Transverse colon (tissue), 4 donors: Measurements from ENCODE around the gene MGMT. TPM values are rescaled to one million over a fixed set of nuclear protein-coding genes. Genes with fewer than 3 reads are reported as not detected.
A peak's percentile ranks its signal among the peaks of the same experiment; 100 is the strongest.

Source experiments
- DNase-seq: peaks from one replicate; pipeline ENCODE4 v3.0.0-alpha.2; 2019
- H3K27ac ChIP-seq, 4 donors: fragments of 200-600 bp; sonication (generic); 2 replicates each; pipeline ENCODE4 v1.5.1; 2016 to 2018; ENCODE audit warnings: inconsistent platforms in 4 of 4
- H3K27me3 ChIP-seq: fragments of 200-600 bp; sonication (generic); 2 replicates; pipeline ENCODE4 v1.5.1; 2017; ENCODE audit warnings: inconsistent platforms
- H3K36me3 ChIP-seq, 4 donors: fragments of 200-600 bp; sonication (generic); 2 replicates each; pipeline ENCODE4 v1.5.1; 2017 to 2019; ENCODE audit warnings: inconsistent platforms in 4 of 4
- H3K4me1 ChIP-seq, 4 donors: fragments of 200-600 bp; sonication (generic); 2 replicates each; pipeline ENCODE4 v1.5.1; 2017 to 2020; ENCODE audit warnings: inconsistent platforms in 4 of 4
- H3K4me3 ChIP-seq, 4 donors: fragments of 200-600 bp; sonication (generic); 1 replicate in 1 of 4; 2 replicates in 3 of 4; pipeline versions ENCODE4 v1.5.1 to v1.6.1; 2017 to 2019; ENCODE audit warnings: inconsistent platforms in 4 of 4
- H3K9me3 ChIP-seq, 2 donors: fragments of 200-600 bp; sonication (generic); 2 replicates each; pipeline ENCODE4 v1.5.1; 2017 to 2019; ENCODE audit warnings: inconsistent platforms in 2 of 2
- EP300 ChIP-seq: sonication (generic); formaldehyde crosslinking; IDR thresholded peaks from one replicate; pipeline ENCODE4 v1.6.1; 2017; ENCODE audit warnings: antibody characterized with exemption, low read depth
- POLR2A ChIP-seq: fragments of 450-650 bp; IDR thresholded peaks from one replicate; pipeline ENCODE4 v1.6.1; 2016; ENCODE audit warnings: antibody characterized with exemption, mild to moderate bottlenecking, moderate library complexity
- POLR2AphosphoS5 ChIP-seq, 3 donors: sonication (generic); formaldehyde crosslinking; IDR thresholded peaks; one replicate each; pipeline ENCODE4 v1.6.1; 2016; ENCODE audit warnings: antibody characterized with exemption in 3 of 3
- WGBS, 2 donors: methylation state at CpG; one replicate each; pipeline ENCODE4 v1.1.5; 2018; ENCODE audit warnings: low coverage in 1 of 2; 5-methylcytosine and 5-hydroxymethylcytosine counted together
- in situ Hi-C, 4 donors: fragments of 200-750 bp; cut with MboI; loops; one replicate each; pipeline versions ENCODE4 v1.15.0 to v1.15.1; 2017; ENCODE audit warnings: low sequenced_read_pairs in 3 of 4, low pct_ligation_motif_present in 1 of 4, low pct_unique_long_range_greater_than_20kb in 1 of 4
- intact Hi-C: fragments of 100-400 bp; cut with DNase I; formaldehyde crosslinking; loops from one replicate; pipeline ENCODE4 v1.15.1; 2023; ENCODE audit warnings: low total_unique reads
- total RNA-seq, 4 donors: library from RNA; depleted of rRNA; stranded (reverse); fragments of >200 nt; gene quantifications; one replicate each; pipeline ENCODE4 v1.1.0, GENCODE V29; 2016
- TF ChIP-seq, protein P1 (sequence below), 5 experiments: fragments of 200-600 bp in 3 of 5; fragments of 450-650 bp in 2 of 5; sonication (generic) in 3 of 5; IDR thresholded peaks; 1 replicate in 2 of 5; 2 replicates in 3 of 5; pipeline ENCODE4 v1.5.1; 2016 to 2017; ENCODE audit warnings: antibody characterized with exemption in 5 of 5, inconsistent platforms in 3 of 5, mild to moderate bottlenecking in 2 of 5, moderate library complexity in 1 of 5

MGMT gene
- total RNA-seq = 10 to 100 TPM in 2 of 4 donors, 1 to 10 TPM in 2; 6.6 to 28.9 (median 14.0) TPM

DNA sequence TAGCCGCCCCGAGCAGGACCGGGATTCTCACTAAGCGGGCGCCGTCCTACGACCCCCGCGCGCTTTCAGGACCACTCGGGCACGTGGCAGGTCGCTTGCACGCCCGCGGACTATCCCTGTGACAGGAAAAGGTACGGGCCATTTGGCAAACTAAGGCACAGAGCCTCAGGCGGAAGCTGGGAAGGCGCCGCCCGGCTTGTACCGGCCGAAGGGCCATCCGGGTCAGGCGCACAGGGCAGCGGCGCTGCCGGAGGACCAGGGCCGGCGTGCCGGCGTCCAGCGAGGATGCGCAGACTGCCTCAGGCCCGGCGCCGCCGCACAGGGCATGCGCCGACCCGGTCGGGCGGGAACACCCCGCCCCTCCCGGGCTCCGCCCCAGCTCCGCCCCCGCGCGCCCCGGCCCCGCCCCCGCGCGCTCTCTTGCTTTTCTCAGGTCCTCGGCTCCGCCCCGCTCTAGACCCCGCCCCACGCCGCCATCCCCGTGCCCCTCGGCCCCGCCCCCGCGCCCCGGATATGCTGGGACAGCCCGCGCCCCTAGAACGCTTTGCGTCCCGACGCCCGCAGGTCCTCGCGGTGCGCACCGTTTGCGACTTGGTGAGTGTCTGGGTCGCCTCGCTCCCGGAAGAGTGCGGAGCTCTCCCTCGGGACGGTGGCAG lies at the start of gene MGMT:
MGMT (plus strand) TSS at position 539 of the 656 bp plus-strand sequence.
- Histone ChIP-seq H3K4me3 (peak within 1 kb of the TSS; percentile 65 to 88 (median 78)), H3K9me3 (no peaks in the 10 kb centered on the region), H3K27ac (peak within 1 kb of the TSS; percentile 80 to 87 (median 85)), H3K36me3 (no peaks in the 10 kb centered on the region), H3K27me3 (no peaks in the 10 kb centered on the region), H3K4me1 (peaks cover 5 to 15% (median 13%) of the 10 kb centered on the region in 4 donors)
- intact Hi-C loops (no loop called here), in situ Hi-C loops (no loop called here)
- peak; percentile 97 for DNase-seq
- 22% methylated on average over 34 of the region's 85 CpGs; no CpG with 5 or more reads in 1 of the 2 donors for WGBS, 2 donors
- TF ChIP-seq POLR2A (peak; percentile 59), EP300 (no peak), POLR2AphosphoS5 (IDR thresholded peaks at IDR 0.05) (peak; percentile 17 to 53 (median 49))

DNA sequence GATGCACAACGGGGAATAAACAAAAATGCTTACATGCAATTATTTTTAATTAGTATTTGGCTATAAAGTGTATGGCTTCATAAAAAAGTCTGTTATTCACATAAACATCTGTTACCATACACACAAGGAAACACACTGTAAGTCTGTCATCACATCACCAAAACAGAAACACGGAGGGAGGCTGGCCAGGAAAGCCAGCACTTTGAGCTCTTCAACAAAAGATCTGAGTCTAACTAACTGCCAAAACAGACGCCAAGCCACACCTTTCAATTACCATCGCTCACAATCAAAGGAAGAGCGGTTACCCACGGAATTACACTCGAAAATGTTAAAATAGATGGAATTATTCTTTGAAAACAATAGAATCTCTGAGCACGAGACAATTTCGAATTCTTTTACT lies 49.2 kb upstream of the MGMT start:
- DNase-seq = no peak
- Histone ChIP-seq H3K27me3 (no peaks in the 10 kb centered on the region), H3K4me1 (no peaks in the 10 kb centered on the region), H3K9me3 (no peaks in the 10 kb centered on the region), H3K36me3 (no peaks in the 10 kb centered on the region), H3K27ac (no peak overlapping the region), H3K4me3 (no peak overlapping the region)
- intact Hi-C loops (no loop called here), in situ Hi-C loops (no loop called here)
- TF ChIP-seq EP300 (no peak), POLR2AphosphoS5 (IDR thresholded peaks at IDR 0.05) (no peak), POLR2A (no peak)
- TF ChIP-seq, protein P1, sequence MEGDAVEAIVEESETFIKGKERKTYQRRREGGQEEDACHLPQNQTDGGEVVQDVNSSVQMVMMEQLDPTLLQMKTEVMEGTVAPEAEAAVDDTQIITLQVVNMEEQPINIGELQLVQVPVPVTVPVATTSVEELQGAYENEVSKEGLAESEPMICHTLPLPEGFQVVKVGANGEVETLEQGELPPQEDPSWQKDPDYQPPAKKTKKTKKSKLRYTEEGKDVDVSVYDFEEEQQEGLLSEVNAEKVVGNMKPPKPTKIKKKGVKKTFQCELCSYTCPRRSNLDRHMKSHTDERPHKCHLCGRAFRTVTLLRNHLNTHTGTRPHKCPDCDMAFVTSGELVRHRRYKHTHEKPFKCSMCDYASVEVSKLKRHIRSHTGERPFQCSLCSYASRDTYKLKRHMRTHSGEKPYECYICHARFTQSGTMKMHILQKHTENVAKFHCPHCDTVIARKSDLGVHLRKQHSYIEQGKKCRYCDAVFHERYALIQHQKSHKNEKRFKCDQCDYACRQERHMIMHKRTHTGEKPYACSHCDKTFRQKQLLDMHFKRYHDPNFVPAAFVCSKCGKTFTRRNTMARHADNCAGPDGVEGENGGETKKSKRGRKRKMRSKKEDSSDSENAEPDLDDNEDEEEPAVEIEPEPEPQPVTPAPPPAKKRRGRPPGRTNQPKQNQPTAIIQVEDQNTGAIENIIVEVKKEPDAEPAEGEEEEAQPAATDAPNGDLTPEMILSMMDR (IDR thresholded peaks at IDR 0.05) = no peak
- 58 to 59% methylated on average over 9 of the region's 9 CpGs for WGBS, 2 donors

DNA sequence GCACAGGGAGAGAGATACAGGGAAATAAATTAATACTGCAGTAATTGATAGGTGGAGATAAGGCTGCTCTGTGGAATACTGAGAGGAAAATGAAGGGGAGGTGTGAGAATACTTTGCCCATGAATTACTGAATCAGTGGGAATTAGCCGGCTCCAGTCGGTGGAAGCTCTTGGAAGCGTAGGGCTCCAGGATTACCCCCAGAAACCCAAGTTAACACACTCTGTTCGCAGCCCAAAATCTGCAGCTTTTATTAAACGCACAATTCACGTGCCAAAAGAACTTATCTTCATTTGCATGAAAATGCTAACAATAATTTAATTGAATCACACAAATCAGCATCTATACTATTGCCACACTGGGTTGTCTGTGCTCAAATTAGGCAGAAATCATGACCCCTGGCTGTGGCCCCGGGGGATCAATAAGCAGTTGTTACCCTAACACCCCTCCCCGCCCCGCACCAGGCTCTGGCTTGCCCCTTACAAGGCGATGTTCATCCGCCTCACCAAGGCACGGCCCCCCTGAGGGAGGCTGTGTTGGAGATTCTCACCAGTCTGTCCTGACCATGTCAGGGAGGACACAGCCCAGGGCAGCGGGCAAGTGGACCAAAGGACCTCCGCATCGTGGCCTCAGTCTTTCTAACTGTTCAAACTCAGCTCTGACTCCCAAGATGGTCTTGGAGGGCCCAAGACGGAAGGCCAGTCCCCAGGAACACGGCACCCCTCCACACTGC lies 48.4 kb upstream of the MGMT start:
- no peak for TF ChIP-seq POLR2AphosphoS5 (IDR thresholded peaks at IDR 0.05)
- TF ChIP-seq, protein P1 (IDR thresholded peaks at IDR 0.05) = no peak
- TF ChIP-seq POLR2A = no peak
- TF ChIP-seq EP300 = no peak
- in situ Hi-C loops (no loop called here), intact Hi-C loops (no loop called here)
- Histone ChIP-seq H3K36me3 (no peaks in the 10 kb centered on the region), H3K4me1 (no peaks in the 10 kb centered on the region), H3K27me3 (no peaks in the 10 kb centered on the region), H3K4me3 (no peak overlapping the region), H3K27ac (no peak overlapping the region), H3K9me3 (no peaks in the 10 kb centered on the region)
- no peak for DNase-seq
- WGBS, 2 donors = 92 to 95% methylated on average over 4 to 16 of the region's 17 CpGs

DNA sequence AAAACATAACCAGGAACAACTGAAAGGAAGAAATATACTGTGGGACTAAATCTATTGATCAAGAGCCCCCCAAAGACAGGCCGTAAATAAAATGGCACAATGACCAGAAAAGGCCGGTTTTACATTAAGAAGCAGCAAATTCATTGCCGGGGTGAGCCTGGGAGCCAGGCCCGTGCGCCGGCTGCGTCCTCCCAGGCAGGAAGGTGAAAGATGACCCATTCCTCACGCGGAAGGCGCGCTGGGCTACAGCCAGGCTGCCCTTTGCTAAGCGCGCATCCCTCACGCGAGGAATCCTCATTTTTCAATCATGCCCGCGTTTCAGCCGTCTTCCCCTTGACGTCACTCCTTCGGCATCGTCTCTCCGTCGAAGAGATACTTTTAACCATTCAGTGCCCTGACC lies 47.6 kb upstream of the MGMT start:
- Histone ChIP-seq H3K9me3 (no peaks in the 10 kb centered on the region), H3K4me1 (no peaks in the 10 kb centered on the region), H3K27me3 (no peaks in the 10 kb centered on the region), H3K4me3 (no peak overlapping the region), H3K36me3 (no peaks in the 10 kb centered on the region), H3K27ac (no peak overlapping the region)
- whole genome bisulfite sequencing, 2 donors = 87% methylated on average over 23 of the region's 23 CpGs; no CpG with 5 or more reads in 1 of the 2 donors
- TF ChIP-seq POLR2A (no peak), EP300 (no peak), POLR2AphosphoS5 (IDR thresholded peaks at IDR 0.05) (no peak)
- TF ChIP-seq, protein P1 (IDR thresholded peaks at IDR 0.05) = no peak
- intact Hi-C loops = no loop called here
- in situ Hi-C loops = no loop called here
- DNase-seq = no peak
